ENCODE data around the gene CUL7.

- TF ChIP-seq CTCF (optimal IDR thresholded peaks at IDR 0.05 in 1 of 3, IDR thresholded peaks at IDR 0.05 in 1 of 3, conservative IDR thresholded peaks at IDR 0.05 in 1 of 3; ENCODE audit: extremely low read depth in 1 of 3, insufficient read depth in 2 of 3, low read length in 3 of 3): no peak
- no peak for TF ChIP-seq EZH2 (IDR thresholded peaks at IDR 0.05; ENCODE audit: low read length)
These were observed 23.0 kb upstream of the CUL7 start for GRCh38 chr6:43076464-43077332.

Data from keratinocyte (primary cell).